ENCODE results near the gene CAMTA1. TPM values are rescaled to one million over a fixed set of nuclear protein-coding genes. Genes with fewer than 3 reads are reported as not detected.

Gene CAMTA1
- total and polyA plus RNA-seq, 8 donors: 42.8 to 213 (median 118) TPM

DNA sequence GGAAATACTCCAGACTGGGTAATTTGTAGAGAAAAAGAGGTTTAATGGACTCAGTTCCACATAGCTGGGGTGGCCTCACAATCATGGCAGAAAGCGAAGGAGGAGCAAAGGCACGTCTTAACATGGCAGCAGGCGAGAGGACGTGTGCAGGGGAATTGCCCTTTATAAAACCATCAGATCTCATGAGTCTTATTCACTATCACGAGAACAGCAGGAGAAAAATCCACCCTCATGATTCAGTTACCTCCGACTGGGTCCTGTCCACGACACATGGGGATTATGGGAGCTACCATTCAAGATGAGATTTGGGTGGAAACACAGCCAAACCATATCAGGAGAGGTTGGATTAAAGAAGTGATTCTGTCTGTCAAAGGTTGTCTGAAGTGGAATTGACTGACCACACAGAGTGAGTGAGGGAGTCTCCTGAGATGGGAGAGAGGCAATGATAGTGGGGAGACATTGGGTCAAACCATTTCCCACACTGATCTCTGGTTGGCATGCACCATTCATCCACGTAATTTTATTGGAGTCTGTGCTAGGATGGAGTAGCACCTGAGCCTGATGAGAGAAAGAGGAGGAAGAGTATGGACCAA, 927.6 kb downstream of the CAMTA1 start:
- Histone ChIP-seq H3K27me3 (peaks cover 0 to 6% (median 0%) of the 10 kb centered on the region in 3 donors), H3K36me3 (no peaks in the 10 kb centered on the region), H3K9me3 (no peaks in the 10 kb centered on the region), H3K27ac (no peak overlapping the region), H3K4me1 (no peaks in the 10 kb centered on the region), H3K4me3 (no peak overlapping the region)
- no peak for TF ChIP-seq EP300 (IDR thresholded peaks at IDR 0.05)
- intact Hi-C loops (cut with DNase I; ENCODE audit: low total_unique reads): no loop called here
- WGBS, 5 donors: 79 to 88% (median 86%) methylated on average over 8 of the region's 8 CpGs
- no peak for DNase-seq

DNA sequence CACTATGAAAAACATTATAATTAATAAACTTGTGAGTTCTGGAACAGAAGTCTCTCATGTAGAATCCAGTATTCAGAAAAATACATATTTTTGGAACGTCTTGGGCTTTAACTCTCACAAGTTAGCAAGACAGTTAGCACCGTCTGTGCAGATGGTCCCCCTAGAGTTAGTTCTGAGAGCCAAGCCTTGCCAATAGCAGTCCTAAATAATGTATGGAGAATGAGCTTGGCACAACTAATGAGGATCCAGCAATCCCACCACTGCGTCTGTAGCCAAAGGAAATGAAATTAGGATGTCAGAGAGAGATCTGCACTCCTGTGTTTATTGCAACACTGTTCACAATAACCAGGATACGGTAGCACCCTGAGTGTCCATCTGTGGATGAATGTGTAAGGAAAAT, 931.3 kb downstream of the CAMTA1 start:
- 84 to 90% (median 88%) methylated on average over 4 of the region's 4 CpGs for WGBS, 5 donors
- no peak for TF ChIP-seq EP300 (IDR thresholded peaks at IDR 0.05)
- no peak for TF ChIP-seq POLR2A (IDR thresholded peaks at IDR 0.05)
- TF ChIP-seq, protein P1, sequence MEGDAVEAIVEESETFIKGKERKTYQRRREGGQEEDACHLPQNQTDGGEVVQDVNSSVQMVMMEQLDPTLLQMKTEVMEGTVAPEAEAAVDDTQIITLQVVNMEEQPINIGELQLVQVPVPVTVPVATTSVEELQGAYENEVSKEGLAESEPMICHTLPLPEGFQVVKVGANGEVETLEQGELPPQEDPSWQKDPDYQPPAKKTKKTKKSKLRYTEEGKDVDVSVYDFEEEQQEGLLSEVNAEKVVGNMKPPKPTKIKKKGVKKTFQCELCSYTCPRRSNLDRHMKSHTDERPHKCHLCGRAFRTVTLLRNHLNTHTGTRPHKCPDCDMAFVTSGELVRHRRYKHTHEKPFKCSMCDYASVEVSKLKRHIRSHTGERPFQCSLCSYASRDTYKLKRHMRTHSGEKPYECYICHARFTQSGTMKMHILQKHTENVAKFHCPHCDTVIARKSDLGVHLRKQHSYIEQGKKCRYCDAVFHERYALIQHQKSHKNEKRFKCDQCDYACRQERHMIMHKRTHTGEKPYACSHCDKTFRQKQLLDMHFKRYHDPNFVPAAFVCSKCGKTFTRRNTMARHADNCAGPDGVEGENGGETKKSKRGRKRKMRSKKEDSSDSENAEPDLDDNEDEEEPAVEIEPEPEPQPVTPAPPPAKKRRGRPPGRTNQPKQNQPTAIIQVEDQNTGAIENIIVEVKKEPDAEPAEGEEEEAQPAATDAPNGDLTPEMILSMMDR (IDR thresholded peaks at IDR 0.05): no peak
- TF ChIP-seq POLR2AphosphoS5 (IDR thresholded peaks at IDR 0.05): no peak
- intact Hi-C loops (cut with DNase I; ENCODE audit: low total_unique reads): no loop called here

DNA sequence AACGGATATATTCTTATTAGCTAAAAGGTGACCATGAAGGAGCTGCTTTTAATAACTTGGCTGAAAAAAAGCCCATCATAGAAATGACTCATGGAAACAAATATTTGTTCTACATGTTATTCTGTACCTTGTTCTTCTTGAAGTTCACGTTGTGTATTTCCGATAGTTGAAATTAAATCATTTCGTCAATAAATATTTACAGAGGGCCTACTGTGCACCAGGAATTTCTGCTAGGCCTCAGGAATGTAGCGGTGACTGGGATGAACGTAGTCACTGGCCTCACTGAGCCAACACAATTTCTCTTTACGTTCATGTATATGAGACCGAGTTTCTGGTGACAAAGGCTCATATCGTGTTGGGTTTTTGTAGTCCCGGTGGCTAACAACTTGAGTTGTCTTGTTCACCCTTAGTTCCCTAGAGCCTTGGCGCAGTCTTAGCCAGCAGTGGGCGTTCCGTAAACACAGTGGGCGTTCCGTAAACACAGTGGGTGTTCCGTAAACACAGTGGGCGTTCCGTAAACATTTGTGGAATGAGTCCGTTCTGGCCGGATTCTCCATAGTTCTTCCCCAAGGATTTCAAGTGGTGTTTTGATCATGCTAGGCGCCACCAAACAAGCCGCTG, 932.6 kb downstream of the CAMTA1 start:
- H3K9me3 ChIP-seq: no peaks in the 10 kb centered on the region
- DNase-seq: peak in 1 of 2 donors; percentile 52
- H3K27me3 ChIP-seq: peaks cover 0 to 14% (median 0%) of the 10 kb centered on the region in 3 donors
- peaks cover 0 to 11% (median 0%) of the 10 kb centered on the region in 4 donors for H3K4me1 ChIP-seq
- H3K4me3 ChIP-seq: no peak overlapping the region
- intact Hi-C loops (cut with DNase I; ENCODE audit: low total_unique reads): no loop called here
- no peak overlapping the region for H3K27ac ChIP-seq
- 67 to 80% (median 73%) methylated on average over 22 of the region's 22 CpGs for WGBS, 5 donors
- TF ChIP-seq, protein P1 (IDR thresholded peaks at IDR 0.05): no peak
- TF ChIP-seq EP300 (IDR thresholded peaks at IDR 0.05) (no peak), POLR2A (IDR thresholded peaks at IDR 0.05) (no peak), POLR2AphosphoS5 (IDR thresholded peaks at IDR 0.05) (no peak)
- H3K36me3 ChIP-seq: no peaks in the 10 kb centered on the region

More for the DNA sequence above, 931.3 kb downstream of the CAMTA1 start:
- Histone ChIP-seq H3K4me1 (peaks cover 0 to 11% (median 0%) of the 10 kb centered on the region in 4 donors), H3K27ac (no peak overlapping the region), H3K36me3 (no peaks in the 10 kb centered on the region), H3K9me3 (no peaks in the 10 kb centered on the region), H3K27me3 (peaks cover 0 to 14% (median 0%) of the 10 kb centered on the region in 3 donors), H3K4me3 (no peak overlapping the region)
- no peak for DNase-seq

DNA sequence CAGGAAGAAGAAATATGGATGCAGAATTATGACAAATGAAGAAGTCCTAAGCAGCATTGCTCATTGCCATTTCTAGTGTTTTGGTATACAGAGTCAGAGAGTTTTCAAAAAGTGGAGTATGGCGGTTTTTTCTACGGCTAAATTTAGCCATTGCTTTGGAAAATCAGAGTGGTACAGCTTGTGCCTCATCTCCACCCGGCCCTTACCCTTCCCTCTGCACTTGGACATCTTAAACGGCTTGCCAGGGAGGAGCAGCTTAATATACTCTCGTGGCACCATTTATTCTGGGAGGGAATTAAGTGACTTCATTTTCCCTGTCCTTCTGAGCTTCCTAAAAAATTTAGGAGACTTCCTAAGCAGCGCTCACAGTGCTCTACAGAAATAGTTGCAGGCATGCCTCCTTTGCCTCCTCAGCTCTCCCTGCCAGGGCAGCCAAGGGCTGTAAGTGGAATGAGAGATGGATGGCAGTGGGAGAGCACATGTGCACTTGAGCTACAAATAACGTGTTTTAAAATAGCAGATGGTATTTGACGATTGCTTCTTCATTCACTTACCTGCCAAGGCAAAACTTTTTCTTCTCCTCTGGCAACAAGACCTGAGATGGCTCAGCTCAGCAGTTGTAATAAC, 934.3 kb downstream of the CAMTA1 start:
- Histone ChIP-seq H3K27ac (no peak overlapping the region), H3K27me3 (peaks cover 0 to 14% (median 0%) of the 10 kb centered on the region in 3 donors), H3K4me1 (peaks cover 0 to 11% (median 0%) of the 10 kb centered on the region in 4 donors), H3K36me3 (no peaks in the 10 kb centered on the region), H3K4me3 (no peak overlapping the region), H3K9me3 (no peaks in the 10 kb centered on the region)
- TF ChIP-seq POLR2AphosphoS5 (IDR thresholded peaks at IDR 0.05) (no peak), POLR2A (IDR thresholded peaks at IDR 0.05) (no peak), EP300 (IDR thresholded peaks at IDR 0.05) (no peak)
- TF ChIP-seq, protein P1 (IDR thresholded peaks at IDR 0.05): no peak
- no peak for DNase-seq
- intact Hi-C loops (cut with DNase I; ENCODE audit: low total_unique reads): no loop called here
- WGBS, 5 donors: 64 to 76% (median 73%) methylated on average over 8 of the region's 8 CpGs

Measured in stomach (tissue), 9 donors.